GM19468 (cell line): Measurements from ENCODE around the gene ZNF12.

ENCODE experiments used
- ATAC-seq: cut with Tn5 transposase; IDR thresholded peaks from one replicate; pipeline ENCODE4 v1.9.1; 2021; ENCODE audit warnings: mild to moderate bottlenecking, moderate library complexity, moderate number of reproducible peaks; ENCODE audit not compliant: unreplicated experiment; ENCODE audit errors: extremely low read depth

ZNF12 gene

GRCh38 chr7:6648066-6648814 lies 58.5 kb downstream of the ZNF12 start:
- ATAC-seq: no peak

GRCh38 chr7:6647541-6647940 lies 59.2 kb downstream of the ZNF12 start:
- ATAC-seq: no peak

GRCh38 chr7:6647080-6647479 lies 59.7 kb downstream of the ZNF12 start:
- ATAC-seq: no peak

GRCh38 chr7:6646465-6646864 lies 60.3 kb downstream of the ZNF12 start:
- ATAC-seq: no peak

- ATAC-seq: no peak
Observed at GRCh38 chr7:6644728-6645127, 62.0 kb downstream of the ZNF12 start.

GRCh38 chr7:6643915-6644625 lies 62.7 kb downstream of the ZNF12 start:
- ATAC-seq: no peak

GRCh38 chr7:6642861-6643640 lies 63.7 kb downstream of the ZNF12 start:
- ATAC-seq: no peak

- ATAC-seq: no peak
Observed at GRCh38 chr7:6642239-6642839, 64.4 kb downstream of the ZNF12 start.

GRCh38 chr7:6641305-6642035 lies 65.3 kb downstream of the ZNF12 start:
- ATAC-seq: no peak

GRCh38 chr7:6640246-6640721 lies 66.5 kb downstream of the ZNF12 start:
- no peak for ATAC-seq

- ATAC-seq: no peak
Observed at GRCh38 chr7:6639627-6640026, 67.1 kb downstream of the ZNF12 start.

GRCh38 chr7:6639032-6639431 lies 67.7 kb downstream of the ZNF12 start:
- no peak for ATAC-seq
